Panc1 (cell line): Measurements from ENCODE around the gene AGT. TPM values are rescaled to one million over a fixed set of nuclear protein-coding genes. Genes with fewer than 3 reads are reported as not detected.

ENCODE experiments used
- ATAC-seq: fragments of 200-7000 bp; cut with Tn5 transposase; 2 replicates; pipeline ENCODE4 v1.9.1; 2020; ENCODE audit warnings: mild to moderate bottlenecking, moderate library complexity
- Bru-seq: library from RNA; stranded (reverse); fragments of 400-500 nt; gene quantifications from one replicate; lab custom pipeline; 2021; lab: Mats Ljungman, UMichigan
- BruChase-seq, 2 experiments: library from RNA; stranded (reverse); fragments of 400-500 nt; gene quantifications; one replicate each; lab custom pipeline; 2021; lab: Mats Ljungman, UMichigan
- BruUV-seq: library from RNA; stranded (reverse); fragments of 400-500 nt; replicated peaks from 2 replicates; lab custom pipeline; 2021; lab: Mats Ljungman, UMichigan
- CTCF ChIA-PET: fragments of 300-600 bp; sonication (Branson Sonifier 250); formaldehyde crosslinking; loops from one replicate; lab custom pipeline; 2022; ENCODE audit warnings: antibody characterized with exemption; lab: Charles Lee
- POLR2A ChIA-PET: fragments of 300-600 bp; sonication (Branson Sonifier 250); formaldehyde crosslinking; loops from one replicate; lab custom pipeline; 2022; ENCODE audit warnings: antibody characterized with exemption; lab: Charles Lee
- DNase-seq: peaks from one replicate; pipeline ENCODE4 v3.0.0-alpha.2; 2010; ENCODE audit warnings: low read depth, low spot score
- H3K27ac ChIP-seq: 2 replicates; pipeline ENCODE4 v1.5.1; 2011; ENCODE audit warnings: mild to moderate bottlenecking, low read length, inconsistent platforms
- H3K27me3 ChIP-seq: fragments of 200-500 bp; sonication (Bioruptor generic); 2 replicates; pipeline ENCODE4 v1.6.0; 2014; ENCODE audit warnings: low read length, inconsistent platforms; ENCODE audit not compliant: control insufficient read depth, insufficient read depth
- H3K36me3 ChIP-seq: fragments of 200-500 bp; sonication (Bioruptor generic); 2 replicates; pipeline ENCODE4 v1.5.1; 2014; ENCODE audit warnings: inconsistent platforms, mild to moderate bottlenecking, low read length, moderate library complexity; ENCODE audit not compliant: control insufficient read depth, insufficient read depth
- H3K4me1 ChIP-seq: 2 replicates; pipeline ENCODE4 v1.5.1; 2011; ENCODE audit warnings: inconsistent platforms, mild to moderate bottlenecking, low read length, moderate library complexity; ENCODE audit not compliant: control insufficient read depth, insufficient read depth
- H3K4me3 ChIP-seq, 2 experiments: 2 replicates each; pipeline ENCODE4 v1.5.1; 2011 to 2012; ENCODE audit warnings: low read depth in 2 of 2, low read length in 2 of 2, mild to moderate bottlenecking in 2 of 2, inconsistent platforms in 1 of 2, moderate library complexity in 1 of 2
- H3K9me3 ChIP-seq: fragments of 200-500 bp; sonication (Bioruptor generic); 2 replicates; pipeline ENCODE4 v1.5.1; 2014; ENCODE audit warnings: low read depth, mild to moderate bottlenecking, inconsistent platforms, low read length, moderate library complexity; ENCODE audit not compliant: control insufficient read depth, insufficient read depth
- CTCF ChIP-seq: fragments of 450-650 bp; IDR thresholded peaks from 2 replicates; pipeline ENCODE4 v1.5.1; 2017; ENCODE audit warnings: mild to moderate bottlenecking
- POLR2AphosphoS5 ChIP-seq: IDR thresholded peaks from 2 replicates; pipeline ENCODE4 v1.6.1; 2012; ENCODE audit warnings: mild to moderate bottlenecking, low read depth, low read length, moderate library complexity
- REST ChIP-seq, 2 experiments: IDR thresholded peaks; 2 replicates each; pipeline ENCODE4 v1.6.1; 2011 to 2012; ENCODE audit warnings: low read depth in 2 of 2, control low read depth in 1 of 2, low read length in 1 of 2, mild to moderate bottlenecking in 1 of 2, moderate library complexity in 1 of 2; ENCODE audit not compliant: insufficient read depth in 1 of 2
- SIN3A ChIP-seq: IDR thresholded peaks from 2 replicates; pipeline ENCODE4 v1.6.1; 2012; ENCODE audit warnings: low read depth, mild to moderate bottlenecking, low read length, moderate library complexity, borderline replicate concordance; ENCODE audit not compliant: insufficient read depth
- TCF7L2 ChIP-seq: IDR thresholded peaks from 2 replicates; pipeline ENCODE4 v1.6.1; 2011; ENCODE audit warnings: mild to moderate bottlenecking, low read depth, low read length, inconsistent platforms
- in situ Hi-C: cut with HindIII; loops from 2 replicates; pipeline ENCODE4 v1.10.0; 2016; ENCODE audit warnings: low sequenced_read_pairs, low pct_unique_long_range_greater_than_20kb
- intact Hi-C: fragments of 100-400 bp; cut with micrococcal nuclease; formaldehyde crosslinking; loops from one replicate; pipeline ENCODE4 v1.10.0; 2022; ENCODE audit not compliant: unreplicated experiment
- long read RNA-seq: library from polyadenylated mRNA; unstranded; transcript quantifications from one replicate; pipeline ENCODE4 v2.0.0, GENCODE V29; 2021; ENCODE audit not compliant: unreplicated experiment
- polyA plus RNA-seq: library from polyadenylated mRNA; unstranded; fragments of >200 nt; gene quantifications from one replicate; pipeline ENCODE4 v1.2.1, GENCODE V29; 2012; ENCODE audit warnings: missing spikeins; ENCODE audit not compliant: insufficient read length
- total RNA-seq: library from RNA; stranded (reverse); gene quantifications from one replicate; pipeline ENCODE4 v1.2.1, GENCODE V29; 2021; ENCODE audit not compliant: unreplicated experiment

Gene AGT
- total RNA-seq, result 0.87 TPM
- polyA plus RNA-seq, result not detected
- percentile 21 among the genes with signal in this experiment for Bru-seq, nascent RNA
- BruChase-seq, experiment 1, labeled RNA remaining after a 2-hour chase, result percentile 16 among the genes with signal in this experiment
- BruChase-seq, experiment 2, labeled RNA remaining after a 6-hour chase, result not detected
- long read RNA-seq, result 0 reads

GRCh38 chr1:230713915-230714764, at the start of gene AGT:
AGT (minus strand) TSS chr1:230714122; CDS start chr1:230710823, 3,299 bp downstream.
- ATAC-seq, result no peak
- CTCF ChIA-PET, result no interaction called here

More at GRCh38 chr1:230713915-230714764, at the start of gene AGT:
- no peak for TF ChIP-seq CTCF
- no peak for TF ChIP-seq POLR2AphosphoS5
- no peak for TF ChIP-seq SIN3A
- TF ChIP-seq TCF7L2, result no peak
- TF ChIP-seq REST (IDR thresholded peaks at IDR 0.05; ENCODE audit: insufficient read depth in 1 of 2, low read depth in 2 of 2, low read length in 1 of 2), result no peak
- Histone ChIP-seq H3K9me3 (no peaks in the 10 kb centered on the region), H3K4me1 (no peaks in the 10 kb centered on the region), H3K27me3 (no peaks in the 10 kb centered on the region; the same call in 1 of the 2 replicates), H3K4me3 (no peak within 1 kb of the TSS), H3K27ac (no peak within 1 kb of the TSS), H3K36me3 (no peaks in the 10 kb centered on the region)
- intact Hi-C loops (no loop called here), in situ Hi-C loops (no loop called here)
- BruUV-seq, result no TSS peak
- POLR2A ChIA-PET, result no interaction called here
- DNase-seq, result no peak
